ENCODE results near the gene MPHOSPH9. TPM values are rescaled to one million over a fixed set of nuclear protein-coding genes. Genes with fewer than 3 reads are reported as not detected.

MPHOSPH9 gene
- polyA plus RNA-seq, 1 donor: 55.9 TPM

GRCh38 chr12:123149501-123150274 is 83.3 kb downstream of the MPHOSPH9 start:
- no peak for DNase-seq

- no peak for DNase-seq
These were observed 83.9 kb downstream of the MPHOSPH9 start for GRCh38 chr12:123149088-123149487.

- no peak for DNase-seq
These were observed 84.3 kb downstream of the MPHOSPH9 start for GRCh38 chr12:123148655-123149054.

- no peak for DNase-seq
These were observed 84.7 kb downstream of the MPHOSPH9 start for GRCh38 chr12:123148223-123148622.

- DNase-seq: no peak
These were observed 87.7 kb downstream of the MPHOSPH9 start for GRCh38 chr12:123145211-123145610.

- DNase-seq: no peak
These were observed 89.0 kb downstream of the MPHOSPH9 start for GRCh38 chr12:123143736-123144461.

GRCh38 chr12:123142921-123143735 is 89.8 kb downstream of the MPHOSPH9 start:
- no peak for DNase-seq

GRCh38 chr12:123142518-123142840 is 90.5 kb downstream of the MPHOSPH9 start:
- no peak for DNase-seq

- DNase-seq: no peak
These were observed 91.1 kb downstream of the MPHOSPH9 start for GRCh38 chr12:123141615-123142517.

- no peak for DNase-seq
These were observed 92.0 kb downstream of the MPHOSPH9 start for GRCh38 chr12:123140676-123141614.

GRCh38 chr12:123139926-123140675 is 92.8 kb downstream of the MPHOSPH9 start:
- no peak for DNase-seq

- DNase-seq: no peak
These were observed 97.3 kb downstream of the MPHOSPH9 start for GRCh38 chr12:123135688-123136087.

- DNase-seq: no peak
These were observed 98.1 kb downstream of the MPHOSPH9 start for GRCh38 chr12:123134826-123135225.

GRCh38 chr12:123134271-123134671 is 98.7 kb downstream of the MPHOSPH9 start:
- DNase-seq: no peak

- DNase-seq: no peak
These were observed 99.2 kb downstream of the MPHOSPH9 start for GRCh38 chr12:123133701-123134100.

- DNase-seq: no peak
These were observed 99.9 kb downstream of the MPHOSPH9 start for GRCh38 chr12:123132951-123133619.

- no peak for DNase-seq
These were observed 101.0 kb downstream of the MPHOSPH9 start for GRCh38 chr12:123131879-123132402.

- DNase-seq: no peak
These were observed 101.6 kb downstream of the MPHOSPH9 start for GRCh38 chr12:123131291-123131832.

- no peak for DNase-seq
These were observed 103.3 kb downstream of the MPHOSPH9 start for GRCh38 chr12:123129621-123130020.
